Activated CD8-positive, alpha-beta memory T cell treated with anti-CD3 and anti-CD28 coated beads, Interleukin-2, amount 50 U/mL, for 4 hours (primary cell): ENCODE results near the gene CFAP77.
A peak's percentile ranks its signal among the peaks of the same experiment; 100 is the strongest.

Experiments used
- DNase-seq: peaks from one replicate; pipeline ENCODE4 v3.0.0-alpha.2; 2020

Gene CFAP77

DNA sequence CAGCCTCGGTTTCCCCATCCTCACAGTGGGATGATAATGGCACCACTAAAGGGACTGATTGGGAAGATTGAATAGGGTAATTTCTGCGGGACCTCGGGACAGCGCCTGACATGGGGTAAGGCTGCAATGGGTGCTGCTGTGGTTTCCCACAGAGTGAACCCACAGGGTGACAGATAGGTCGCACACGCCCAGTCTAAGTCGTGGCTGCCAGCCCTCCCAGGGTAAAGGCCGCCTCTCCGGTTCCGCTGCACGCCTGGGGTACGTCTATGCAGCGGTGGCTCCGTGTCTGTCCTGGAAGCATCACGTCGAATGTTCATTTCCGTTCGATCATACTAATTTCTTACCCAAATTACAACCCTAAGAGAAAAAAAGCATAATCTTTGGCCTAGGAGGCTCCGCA lies 631 bp downstream of the CFAP77 start:
- peak; percentile 23 for DNase-seq

- DNase-seq: peak; percentile 64
These were observed 1.1 kb downstream of the CFAP77 start for GRCh38 chr9:132411091-132411508.

DNA sequence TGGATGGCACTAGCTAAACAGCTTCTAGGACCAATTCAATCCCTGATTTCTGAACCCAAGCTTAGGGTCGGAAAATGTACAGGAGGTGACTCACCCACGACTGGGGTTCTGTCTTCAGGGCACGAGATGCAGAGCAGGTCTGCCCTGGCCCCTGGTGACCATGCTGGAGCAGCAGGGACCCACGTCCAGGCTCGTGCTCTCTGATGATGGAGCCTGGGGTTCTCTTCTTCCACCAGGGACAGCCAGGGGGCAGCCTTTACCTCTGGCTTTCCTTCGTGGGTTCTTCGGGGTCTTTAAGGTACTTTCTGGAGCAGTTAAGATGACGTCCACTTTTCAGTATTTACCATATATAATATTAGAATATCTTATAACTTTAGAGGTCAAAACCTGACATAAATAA lies 2.1 kb downstream of the CFAP77 start:
- peak; percentile 22 for DNase-seq

- no peak for DNase-seq
These were observed 3.9 kb downstream of the CFAP77 start for GRCh38 chr9:132413926-132414325.

GRCh38 chr9:132414731-132415130 lies 4.7 kb downstream of the CFAP77 start:
- no peak for DNase-seq

DNA sequence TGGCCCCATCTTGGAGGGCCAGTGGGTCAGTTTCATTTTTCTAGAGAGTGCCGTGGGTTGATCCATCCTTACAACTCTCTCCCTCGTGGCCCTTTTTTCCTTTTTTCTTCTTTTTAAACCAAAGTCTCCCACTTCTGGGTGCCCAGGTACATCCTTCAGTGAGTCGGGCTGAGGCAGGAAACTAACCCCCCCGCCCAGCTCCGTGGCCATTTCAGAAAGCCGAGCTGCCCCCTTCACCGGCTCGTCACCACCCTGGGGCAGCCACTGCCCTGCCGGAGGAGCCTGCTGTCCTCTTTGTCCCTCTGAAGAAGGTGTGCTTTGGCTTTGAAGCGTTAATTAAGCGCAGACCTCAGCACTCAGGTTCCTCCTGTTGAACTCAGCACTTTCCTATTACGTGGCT lies 5.2 kb downstream of the CFAP77 start:
- no peak for DNase-seq

DNA sequence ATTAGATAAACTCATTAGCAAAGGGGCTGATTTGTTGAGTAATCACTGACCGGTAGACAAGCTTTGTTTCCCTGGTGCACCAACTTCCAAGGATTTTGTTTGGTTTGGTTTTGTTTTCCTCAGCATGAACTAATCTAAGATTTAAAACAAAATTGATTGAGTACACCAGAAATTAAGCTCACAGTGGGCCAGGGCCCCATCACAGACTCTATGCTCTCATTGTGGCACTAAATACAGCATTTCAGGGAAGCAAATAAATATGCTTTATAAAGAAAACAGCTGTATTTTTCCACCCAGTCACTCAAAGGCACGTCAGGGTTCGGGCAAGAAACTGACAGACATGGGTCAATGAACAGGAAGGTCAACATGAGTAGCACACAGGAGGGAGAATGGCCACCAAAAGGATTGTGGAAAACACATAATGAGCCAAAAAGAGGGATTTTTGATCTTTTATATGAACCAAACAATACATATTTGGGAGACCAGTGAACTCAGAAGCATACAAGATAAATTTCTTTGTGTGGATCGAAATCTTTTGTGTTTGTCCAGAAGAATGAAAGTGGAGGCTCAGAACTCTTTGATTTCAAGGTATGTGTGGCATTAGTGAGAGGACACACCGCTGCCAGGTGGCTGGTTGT lies 8.8 kb downstream of the CFAP77 start:
- DNase-seq: no peak

GRCh38 chr9:132422574-132422973 lies 12.6 kb downstream of the CFAP77 start:
- no peak for DNase-seq

DNA sequence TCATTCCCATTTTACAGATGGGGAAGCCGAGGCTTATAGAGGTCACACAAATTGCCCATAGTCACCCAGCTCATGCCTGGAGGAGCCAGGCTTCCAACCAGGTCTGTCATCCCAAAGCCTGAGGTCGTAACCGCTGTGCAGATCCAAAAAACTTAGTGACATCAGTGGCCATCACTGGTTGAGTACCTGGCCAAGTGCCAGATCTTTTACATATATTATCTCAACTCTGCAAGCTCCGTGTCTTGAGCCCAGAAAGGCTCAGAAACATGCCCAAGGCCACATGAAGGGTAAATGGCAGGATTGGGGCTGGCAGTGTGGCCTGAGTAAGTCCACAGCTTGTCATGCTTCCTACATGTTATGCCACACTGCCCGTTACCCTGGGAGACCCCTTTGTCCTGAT lies 13.5 kb downstream of the CFAP77 start:
- DNase-seq: no peak

- DNase-seq: no peak
These were observed 15.1 kb downstream of the CFAP77 start for GRCh38 chr9:132424857-132425674.

DNA sequence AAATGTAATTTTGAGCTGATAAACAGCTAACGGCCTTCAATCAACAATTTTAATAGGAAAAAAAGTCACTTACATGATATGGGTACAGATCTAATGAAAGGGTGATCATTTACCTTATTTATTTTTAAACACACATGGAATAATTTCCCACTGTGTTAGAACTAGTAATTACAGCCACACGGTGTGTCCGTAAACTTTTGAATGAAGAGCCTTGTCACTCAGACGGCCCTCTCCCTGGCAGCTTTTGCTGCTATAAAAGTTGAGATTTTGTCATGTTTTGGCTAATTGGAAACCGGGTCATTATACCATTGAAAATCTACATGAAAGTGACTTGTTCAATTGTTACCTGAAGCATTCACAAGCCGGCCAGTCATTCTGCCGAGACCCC lies 15.7 kb downstream of the CFAP77 start:
- DNase-seq: no peak

DNA sequence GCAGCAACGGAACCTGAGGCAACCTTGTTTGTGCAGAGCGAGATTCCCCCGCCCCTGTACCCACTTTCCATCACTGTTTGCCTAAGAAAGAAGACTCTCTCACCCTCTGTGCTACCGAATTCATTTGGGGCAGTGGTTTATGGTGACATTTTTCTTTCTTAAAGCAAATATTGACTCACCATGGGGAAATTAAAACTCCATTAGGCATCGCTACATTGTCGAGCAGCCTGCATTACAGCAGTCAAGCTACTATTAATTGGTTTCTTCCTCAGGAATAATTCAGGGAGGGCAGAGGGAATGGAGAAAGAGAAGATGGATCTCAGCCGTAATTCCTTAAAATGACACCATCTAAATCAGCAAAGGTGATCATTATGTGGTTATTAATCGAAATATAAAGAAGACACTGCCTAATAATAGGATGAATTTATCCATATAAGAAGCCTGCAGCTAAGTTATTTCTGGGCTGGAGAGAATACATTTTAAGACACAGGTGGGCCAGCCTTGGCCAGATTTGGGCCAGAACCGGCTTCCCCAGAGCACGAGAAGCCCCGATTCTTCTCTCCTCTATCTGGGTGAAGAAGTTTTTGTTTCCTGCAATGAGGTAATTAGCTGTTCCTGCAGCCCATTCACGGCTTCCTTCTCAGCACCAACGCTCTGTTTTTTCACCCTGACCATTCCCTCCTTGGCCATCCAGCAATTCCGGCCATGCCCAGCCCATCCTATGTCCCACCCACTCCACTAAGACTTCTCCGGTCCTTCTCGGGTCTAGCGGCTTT lies 16.8 kb downstream of the CFAP77 start:
- no peak for DNase-seq

GRCh38 chr9:132430998-132431397 lies 21.0 kb downstream of the CFAP77 start:
- DNase-seq: no peak

GRCh38 chr9:132434881-132435280 lies 24.9 kb downstream of the CFAP77 start:
- DNase-seq: no peak

GRCh38 chr9:132439153-132439552 lies 29.1 kb downstream of the CFAP77 start:
- DNase-seq: no peak

- DNase-seq: no peak
These were observed 30.7 kb downstream of the CFAP77 start for GRCh38 chr9:132440735-132441134.

- DNase-seq: no peak
These were observed 31.4 kb downstream of the CFAP77 start for GRCh38 chr9:132441404-132441803.

DNA sequence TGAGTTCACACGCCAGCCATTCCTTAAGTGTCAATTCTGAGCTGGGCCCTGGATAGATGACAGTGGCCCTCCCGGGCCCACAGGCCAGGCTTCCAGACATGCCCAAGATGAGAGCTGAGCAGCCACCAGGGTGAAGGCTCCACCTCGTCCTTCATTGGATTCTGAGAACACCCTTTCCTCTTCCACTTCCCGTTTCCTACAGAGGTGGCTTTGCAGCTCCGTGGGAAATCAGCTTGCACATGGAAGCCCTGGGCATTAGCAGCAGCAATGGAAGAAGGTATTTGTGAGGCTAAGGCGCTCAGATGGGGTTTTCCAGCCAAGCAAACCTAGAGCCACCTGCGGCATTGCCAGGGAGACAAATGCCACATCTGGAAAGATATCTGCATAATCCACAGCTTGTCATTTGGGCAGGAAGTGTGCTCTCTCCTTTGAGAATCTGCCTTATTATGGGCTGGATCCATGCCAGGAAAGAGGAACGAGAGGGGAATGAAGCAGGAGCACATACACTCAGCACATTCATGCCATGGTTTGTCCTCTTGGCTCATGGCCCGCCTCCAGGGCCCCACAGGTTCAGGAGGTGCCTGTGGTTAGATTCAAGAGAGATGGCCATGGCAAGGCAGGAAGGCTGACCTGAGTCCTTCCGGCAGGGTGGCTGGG lies 34.1 kb downstream of the CFAP77 start:
- DNase-seq: no peak

DNA sequence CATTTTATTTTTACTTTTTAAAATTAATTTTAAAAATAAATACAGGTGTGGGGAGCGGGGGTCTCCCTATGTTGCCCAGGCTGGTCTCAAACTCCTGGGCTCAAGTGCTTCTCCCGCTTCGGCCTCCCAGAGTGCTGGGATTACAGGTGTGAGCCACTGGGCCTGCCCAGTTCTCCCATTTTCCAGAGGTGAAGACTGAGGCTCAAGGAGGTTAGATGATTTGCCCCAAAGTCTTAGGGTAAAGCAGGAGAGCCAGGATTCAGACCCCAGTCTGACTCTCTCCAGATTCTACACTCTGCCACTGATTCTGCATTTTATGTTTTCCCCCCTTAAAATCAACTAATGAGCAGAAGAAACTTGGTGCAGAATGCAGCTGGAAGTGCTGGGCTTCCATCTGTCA lies 36.9 kb downstream of the CFAP77 start:
- DNase-seq: no peak

GRCh38 chr9:132447346-132447745 lies 37.3 kb downstream of the CFAP77 start:
- no peak for DNase-seq

- DNase-seq: no peak
These were observed 37.9 kb downstream of the CFAP77 start for GRCh38 chr9:132447902-132448301.

GRCh38 chr9:132451276-132451675 lies 41.3 kb downstream of the CFAP77 start:
- DNase-seq: no peak

DNA sequence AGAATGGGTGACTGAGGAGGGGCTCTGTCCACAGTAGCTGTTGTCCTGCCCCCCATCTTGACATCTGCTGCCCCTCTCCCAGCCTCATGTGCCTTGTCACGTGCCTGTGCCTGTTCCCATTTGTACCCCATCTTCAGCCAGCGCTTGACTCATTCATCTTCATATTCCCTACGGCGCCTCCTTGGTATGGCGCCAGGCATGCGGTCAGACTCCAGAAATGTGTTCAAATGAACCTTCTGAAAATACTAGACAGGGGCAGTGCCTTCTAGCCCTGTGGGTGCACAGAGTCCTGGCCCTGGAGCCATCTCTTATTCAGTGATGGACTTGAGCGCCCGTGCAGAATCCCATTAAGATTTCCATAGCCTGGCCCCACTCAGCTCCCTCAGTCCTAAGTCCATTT lies 46.2 kb downstream of the CFAP77 start:
- no peak for DNase-seq
